MM.1S (cell line): ENCODE data around the gene GSE1.

Experiments
- CTCF ChIP-seq: fragments of 300-600 bp; sonication (generic); IDR thresholded peaks from 2 replicates; pipeline ENCODE4 v1.5.1; 2016; ENCODE audit warnings: antibody characterized with exemption, low read length, mixed read lengths
- EZH2 ChIP-seq: fragments of 300-600 bp; sonication (generic); optimal IDR thresholded peaks from 2 replicates; pipeline ENCODE3; 2017; ENCODE audit warnings: low read depth, mild to moderate bottlenecking, antibody characterized with exemption, low read length, mixed read lengths
- EZH2phosphoT487 ChIP-seq: fragments of 300-600 bp; sonication (generic); IDR thresholded peaks from 2 replicates; pipeline ENCODE4 v1.6.1; 2018; ENCODE audit warnings: antibody characterized with exemption, low read length

GRCh38 chr16:85699628-85700027 lies 86.5 kb downstream of the GSE1 start:
- TF ChIP-seq CTCF: no peak
- no peak for TF ChIP-seq EZH2
- TF ChIP-seq EZH2phosphoT487: no peak
